C4-2B (cell line): ENCODE measurements around the gene KCNH6.

ENCODE experiments used
- H3K27ac ChIP-seq: fragments of 450-650 bp; 2 replicates; pipeline ENCODE4 v1.5.1; 2017
- ZFX ChIP-seq: fragments of 450-650 bp; IDR thresholded peaks from 2 replicates; pipeline ENCODE4 v1.6.1; 2017
- TF ChIP-seq, protein P1 (sequence below): fragments of 450-650 bp; conservative IDR thresholded peaks from 2 replicates; pipeline ENCODE4 v1.5.1; 2017; ENCODE audit warnings: mild to moderate bottlenecking

Gene KCNH6

DNA sequence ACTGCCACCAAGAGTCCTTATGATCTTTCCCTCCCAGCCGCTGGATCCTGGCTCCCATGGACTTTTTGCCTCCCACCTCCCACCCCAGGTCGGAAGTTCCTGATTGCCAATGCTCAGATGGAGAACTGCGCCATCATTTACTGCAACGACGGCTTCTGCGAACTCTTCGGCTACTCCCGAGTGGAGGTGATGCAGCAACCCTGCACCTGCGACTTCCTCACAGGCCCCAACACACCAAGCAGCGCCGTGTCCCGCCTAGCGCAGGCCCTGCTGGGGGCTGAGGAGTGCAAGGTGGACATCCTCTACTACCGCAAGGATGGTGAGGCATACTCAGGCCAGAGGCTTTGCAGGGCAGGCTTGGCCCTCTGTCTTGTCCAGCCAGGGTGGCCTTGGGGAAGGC, 893 bp downstream of the KCNH6 start:
- TF ChIP-seq, protein P1, sequence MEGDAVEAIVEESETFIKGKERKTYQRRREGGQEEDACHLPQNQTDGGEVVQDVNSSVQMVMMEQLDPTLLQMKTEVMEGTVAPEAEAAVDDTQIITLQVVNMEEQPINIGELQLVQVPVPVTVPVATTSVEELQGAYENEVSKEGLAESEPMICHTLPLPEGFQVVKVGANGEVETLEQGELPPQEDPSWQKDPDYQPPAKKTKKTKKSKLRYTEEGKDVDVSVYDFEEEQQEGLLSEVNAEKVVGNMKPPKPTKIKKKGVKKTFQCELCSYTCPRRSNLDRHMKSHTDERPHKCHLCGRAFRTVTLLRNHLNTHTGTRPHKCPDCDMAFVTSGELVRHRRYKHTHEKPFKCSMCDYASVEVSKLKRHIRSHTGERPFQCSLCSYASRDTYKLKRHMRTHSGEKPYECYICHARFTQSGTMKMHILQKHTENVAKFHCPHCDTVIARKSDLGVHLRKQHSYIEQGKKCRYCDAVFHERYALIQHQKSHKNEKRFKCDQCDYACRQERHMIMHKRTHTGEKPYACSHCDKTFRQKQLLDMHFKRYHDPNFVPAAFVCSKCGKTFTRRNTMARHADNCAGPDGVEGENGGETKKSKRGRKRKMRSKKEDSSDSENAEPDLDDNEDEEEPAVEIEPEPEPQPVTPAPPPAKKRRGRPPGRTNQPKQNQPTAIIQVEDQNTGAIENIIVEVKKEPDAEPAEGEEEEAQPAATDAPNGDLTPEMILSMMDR = no peak
- TF ChIP-seq ZFX = no peak

DNA sequence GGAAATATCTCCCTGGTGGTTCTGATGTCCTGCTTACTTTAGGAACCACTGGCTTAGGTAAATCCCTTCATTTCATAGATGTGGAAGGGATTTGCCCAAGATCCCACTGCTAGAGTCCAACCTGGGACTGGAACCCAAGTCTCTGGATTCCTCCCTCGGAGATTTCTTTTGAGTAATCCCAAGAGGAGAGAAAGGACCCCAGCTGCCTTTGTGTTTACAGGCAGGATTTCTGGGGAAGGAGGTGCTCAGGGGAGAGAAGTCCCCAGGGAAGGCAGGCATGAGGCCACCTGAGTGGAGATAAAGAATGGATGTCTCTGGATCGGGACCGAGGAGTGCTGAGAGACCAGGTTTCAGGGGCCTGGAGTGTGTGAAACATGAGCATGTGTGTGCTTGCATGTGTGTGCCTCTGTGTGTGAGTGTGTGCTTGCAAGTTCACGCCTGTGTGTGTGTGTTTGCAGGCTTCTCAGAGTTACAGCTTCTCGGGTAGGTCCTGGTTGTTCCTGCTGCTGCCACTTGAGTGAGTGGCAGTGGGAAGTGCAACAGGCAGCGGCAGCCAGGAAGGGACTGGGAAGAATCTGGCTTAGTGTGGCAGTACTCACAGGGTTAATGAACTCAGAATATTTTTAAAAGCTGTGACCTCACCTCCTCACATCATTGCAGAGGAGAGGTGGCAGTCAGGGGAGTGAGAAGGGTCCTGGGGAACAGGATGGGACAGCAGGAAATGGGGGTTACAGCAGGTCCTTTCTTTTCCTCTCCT, 2.2 kb downstream of the KCNH6 start:
- no peak overlapping the region for H3K27ac ChIP-seq
- TF ChIP-seq, protein P1 = no peak
- no peak for TF ChIP-seq ZFX

More for the DNA sequence above, 893 bp downstream of the KCNH6 start:
- H3K27ac ChIP-seq = no peak overlapping the region

DNA sequence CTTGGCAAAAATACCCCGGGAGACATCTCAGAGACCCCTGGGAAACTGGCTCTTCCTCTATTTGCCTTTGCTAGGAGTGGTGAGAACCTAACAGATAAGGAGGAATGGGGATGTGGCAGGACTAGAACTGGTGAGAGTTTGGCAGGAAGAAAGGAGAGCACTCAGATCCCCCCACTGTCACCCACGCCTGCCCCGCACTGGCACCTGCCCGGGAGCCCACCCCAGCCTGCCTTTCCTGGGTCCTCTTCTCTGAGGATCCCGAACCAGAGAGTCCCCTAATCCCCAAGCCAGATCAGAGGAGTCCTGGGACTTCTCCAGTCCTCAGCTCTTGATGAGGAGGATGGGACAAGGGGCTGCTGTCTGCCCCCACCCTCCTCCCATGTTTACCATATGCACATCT, 3.7 kb downstream of the KCNH6 start:
- no peak for TF ChIP-seq ZFX
- TF ChIP-seq, protein P1 = no peak
- no peak overlapping the region for H3K27ac ChIP-seq

DNA sequence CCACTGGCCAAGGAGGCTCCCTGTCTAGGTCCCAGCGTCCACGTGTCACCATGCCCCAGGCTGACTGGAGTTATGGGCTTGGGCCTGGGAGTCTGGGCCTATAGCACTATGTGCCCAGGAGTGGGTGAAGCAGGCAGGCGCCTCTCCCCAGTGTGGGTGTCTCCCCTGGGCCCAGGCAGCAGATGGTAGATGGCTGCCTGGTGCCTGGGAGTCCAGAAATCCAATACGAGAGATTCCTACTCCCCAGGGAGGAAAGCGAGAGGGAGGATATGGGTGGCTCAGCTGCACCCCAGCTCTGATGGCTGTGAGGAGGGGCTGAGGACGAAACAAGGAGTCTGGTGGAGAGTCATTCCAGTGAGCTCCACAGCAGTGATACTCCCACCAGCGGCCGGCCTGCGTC, 5.0 kb downstream of the KCNH6 start:
- no peak for TF ChIP-seq ZFX
- TF ChIP-seq, protein P1 = no peak

DNA sequence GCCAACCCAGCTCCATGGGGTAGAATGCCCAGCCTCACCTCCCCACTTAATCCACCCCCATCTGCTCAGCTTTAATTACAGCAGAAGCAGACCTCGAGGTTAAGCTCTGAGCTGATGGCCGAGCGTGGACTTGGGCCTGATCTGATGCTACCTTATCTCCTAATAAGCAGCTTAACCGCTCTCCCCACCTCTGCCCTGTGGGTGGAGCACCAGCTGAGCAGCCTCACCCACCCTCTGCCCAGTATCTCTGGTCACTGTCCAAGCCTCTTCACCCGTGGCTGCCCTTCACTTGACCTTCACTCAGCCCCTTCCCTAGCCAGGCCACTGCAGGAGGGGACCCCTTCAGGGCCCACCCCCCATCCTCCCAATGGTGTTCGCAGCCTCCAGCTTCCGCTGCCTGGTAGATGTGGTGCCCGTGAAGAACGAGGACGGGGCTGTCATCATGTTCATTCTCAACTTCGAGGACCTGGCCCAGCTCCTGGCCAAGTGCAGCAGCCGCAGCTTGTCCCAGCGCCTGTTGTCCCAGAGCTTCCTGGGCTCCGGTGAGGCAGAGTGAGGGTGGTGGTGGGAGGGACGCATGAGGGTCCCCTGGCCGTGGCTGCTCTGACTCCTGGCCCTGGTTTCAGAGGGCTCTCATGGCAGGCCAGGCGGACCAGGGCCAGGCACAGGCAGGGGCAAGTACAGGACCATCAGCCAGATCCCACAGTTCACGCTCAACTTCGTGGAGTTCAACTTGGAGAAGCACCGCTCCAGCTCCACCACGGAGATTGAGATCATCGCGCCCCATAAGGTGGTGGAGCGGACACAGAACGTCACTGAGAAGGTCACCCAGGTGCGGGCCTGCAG, 6.8 kb downstream of the KCNH6 start:
- H3K27ac ChIP-seq = no peak overlapping the region
- TF ChIP-seq, protein P1 = no peak
- no peak for TF ChIP-seq ZFX

More for the DNA sequence above, 5.0 kb downstream of the KCNH6 start:
- no peak overlapping the region for H3K27ac ChIP-seq

DNA sequence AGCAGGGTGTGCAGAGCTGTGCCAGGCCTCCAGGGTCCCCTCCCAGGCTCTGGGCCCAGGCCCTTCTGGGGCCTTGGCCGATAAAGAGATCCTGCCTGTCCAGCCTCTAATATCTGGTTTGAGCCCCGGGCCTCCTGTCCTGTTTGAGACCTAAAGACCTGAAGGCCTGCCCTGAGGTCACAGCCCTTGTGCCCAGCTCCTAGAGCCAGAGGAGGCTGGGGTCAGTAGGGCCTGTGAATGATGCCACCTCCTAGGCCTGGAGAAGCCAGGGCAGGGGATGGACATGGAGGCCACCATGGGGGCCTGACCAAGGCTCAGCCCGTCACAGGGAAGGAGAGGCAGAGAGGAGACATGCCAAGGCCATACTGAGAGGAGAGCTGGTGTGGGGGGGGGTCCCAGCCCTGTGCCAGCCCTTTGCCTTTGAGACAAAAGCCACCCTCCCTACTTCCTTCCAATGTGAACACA, 7.4 kb downstream of the KCNH6 start:
- H3K27ac ChIP-seq = no peak overlapping the region
- TF ChIP-seq, protein P1 = no peak
- no peak for TF ChIP-seq ZFX
